NAMALWA (cell line): ENCODE results near the gene TECPR1.

Experiments
- DNase-seq: peaks from one replicate; pipeline ENCODE4 v3.0.0-alpha.2; 2015; ENCODE audit warnings: low spot score

Gene TECPR1

DNA sequence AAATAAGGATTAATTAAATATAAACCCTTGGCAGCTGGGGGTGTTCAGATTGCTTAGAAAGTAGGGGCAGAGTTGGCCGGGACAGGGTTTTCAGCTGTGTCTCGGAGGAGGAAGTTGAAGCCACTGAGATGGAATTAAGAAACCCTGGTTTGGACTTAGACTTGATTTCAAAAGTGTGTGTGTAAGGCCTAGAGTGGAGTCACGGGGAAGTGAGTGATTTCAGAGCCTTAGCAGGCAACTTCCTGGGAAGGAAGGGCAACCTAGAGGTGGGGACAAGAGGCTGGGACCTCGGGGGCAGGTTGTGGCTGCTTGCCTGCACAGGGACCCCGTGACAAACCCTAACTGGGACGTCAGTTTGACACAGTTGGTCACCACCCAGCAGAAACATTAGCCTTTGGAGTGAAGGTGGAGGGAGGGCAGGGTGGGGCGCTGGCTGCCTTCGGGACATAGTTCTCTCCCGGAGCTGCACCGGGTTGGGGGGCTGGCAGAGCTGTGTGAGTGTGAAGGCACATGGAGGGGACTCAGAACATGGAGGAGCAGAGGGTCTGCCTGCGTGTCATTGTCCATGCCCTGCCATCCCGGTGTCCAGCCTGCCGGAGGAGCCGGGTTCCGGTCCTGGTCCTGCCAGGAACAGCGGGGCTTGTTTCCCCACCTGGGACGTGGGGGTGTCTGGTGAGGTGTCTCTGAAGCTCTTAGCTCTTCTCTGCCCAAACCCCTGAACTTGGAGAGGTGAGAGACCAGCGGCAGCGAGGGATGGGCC, 31.3 kb upstream of the TECPR1 start:
- no peak for DNase-seq

- no peak for DNase-seq
These were observed 30.7 kb upstream of the TECPR1 start for GRCh38 chr7:98282703-98283102.

GRCh38 chr7:98281757-98282606, 29.9 kb upstream of the TECPR1 start:
- peak; percentile 50 for DNase-seq

DNA sequence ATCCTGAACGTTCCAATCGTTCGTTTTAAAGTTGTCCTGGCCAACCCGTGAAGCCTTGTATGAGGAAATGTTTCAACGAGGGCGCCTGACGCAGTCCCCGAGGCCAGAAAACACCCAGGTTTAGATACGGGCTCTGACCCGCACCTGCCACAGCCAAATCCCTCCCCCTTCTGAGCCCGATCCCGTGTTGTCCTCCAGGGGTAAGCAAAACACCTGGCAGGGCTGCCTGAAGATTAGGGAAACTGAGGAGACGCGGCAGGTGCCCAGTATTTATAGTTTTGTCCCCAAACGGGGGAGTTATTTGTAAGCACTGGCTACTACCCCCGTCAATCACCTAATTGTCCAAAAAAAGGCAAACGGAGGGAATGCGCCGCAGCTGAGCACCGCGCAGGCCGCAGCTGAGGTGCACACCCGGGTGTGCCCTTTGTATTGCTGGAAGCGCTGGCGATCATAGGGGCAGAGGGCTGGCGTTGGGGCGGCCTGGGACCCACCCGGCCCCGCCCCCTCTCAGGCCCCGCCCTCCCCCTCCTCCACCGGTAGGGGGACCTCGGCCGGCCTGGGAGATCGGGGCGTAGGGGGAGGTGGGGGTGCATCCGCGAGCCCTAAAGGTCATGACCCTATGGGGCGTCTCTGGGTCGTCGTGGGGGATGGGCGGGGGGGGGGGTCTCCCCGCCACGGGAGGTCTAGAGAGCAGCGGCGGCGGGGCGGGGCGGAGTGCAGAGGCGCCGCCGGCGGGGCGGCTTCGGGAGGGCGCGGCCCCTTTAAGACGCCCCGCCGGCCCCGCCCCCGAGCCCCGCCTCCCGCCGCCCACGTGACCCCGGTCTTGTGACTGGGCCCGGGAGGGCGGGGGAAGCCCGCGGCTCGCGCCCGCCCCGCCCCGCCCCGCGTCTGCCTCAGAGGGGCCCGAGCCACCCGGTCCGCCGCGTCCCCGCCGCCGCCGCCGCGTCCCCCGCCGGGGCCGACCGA, 29.0 kb upstream of the TECPR1 start, which contains the start of gene BRI3:
Gene BRI3, plus strand, starts transcription at position 896 of the 966 bp plus-strand sequence. CDS start 110 bp downstream, outside the sequence.
- DNase-seq = peak; percentile 94

DNA sequence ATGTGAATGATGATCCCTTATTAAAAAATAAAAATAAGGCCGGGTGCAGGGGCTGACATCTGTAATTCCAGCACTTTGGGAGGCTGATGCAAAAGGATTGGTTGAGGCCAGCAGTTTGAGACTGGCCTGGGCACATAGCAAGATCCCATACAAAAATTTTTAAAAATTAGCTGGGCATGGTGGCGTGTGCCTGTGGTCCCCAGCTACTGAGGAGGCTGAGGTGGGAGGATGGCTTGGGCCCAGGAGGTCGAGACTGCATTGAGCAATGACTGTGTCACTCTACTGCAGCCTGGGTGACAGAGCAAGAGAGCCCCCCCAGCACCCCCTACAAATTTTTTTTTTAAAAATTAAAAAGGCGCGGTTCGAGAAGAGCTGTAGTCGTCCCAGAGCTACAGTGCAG, 28.3 kb upstream of the TECPR1 start:
- DNase-seq = no peak

DNA sequence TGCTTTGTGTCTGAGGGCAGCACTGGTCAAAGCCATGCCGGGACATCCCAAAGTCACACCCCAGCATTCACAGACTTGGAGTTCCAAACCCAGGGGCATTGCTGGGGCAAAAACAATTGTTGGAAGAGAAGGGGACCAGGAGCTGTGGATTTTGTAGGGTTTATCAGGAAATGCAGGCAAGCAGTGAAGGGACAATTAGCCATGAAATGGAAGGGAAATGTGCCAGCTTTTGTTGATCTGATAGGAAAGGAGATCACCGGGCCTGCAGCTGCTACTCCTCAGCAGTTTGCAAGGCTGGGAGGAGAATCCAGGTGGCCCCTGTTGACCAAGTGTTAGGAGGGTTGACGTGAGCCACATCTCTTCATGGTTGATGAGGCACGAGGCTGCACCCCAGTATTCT, 26.9 kb upstream of the TECPR1 start:
- no peak for DNase-seq

GRCh38 chr7:98278408-98278807, 26.4 kb upstream of the TECPR1 start:
- DNase-seq = no peak

- no peak for DNase-seq
These were observed 24.3 kb upstream of the TECPR1 start for GRCh38 chr7:98276241-98276761.

DNA sequence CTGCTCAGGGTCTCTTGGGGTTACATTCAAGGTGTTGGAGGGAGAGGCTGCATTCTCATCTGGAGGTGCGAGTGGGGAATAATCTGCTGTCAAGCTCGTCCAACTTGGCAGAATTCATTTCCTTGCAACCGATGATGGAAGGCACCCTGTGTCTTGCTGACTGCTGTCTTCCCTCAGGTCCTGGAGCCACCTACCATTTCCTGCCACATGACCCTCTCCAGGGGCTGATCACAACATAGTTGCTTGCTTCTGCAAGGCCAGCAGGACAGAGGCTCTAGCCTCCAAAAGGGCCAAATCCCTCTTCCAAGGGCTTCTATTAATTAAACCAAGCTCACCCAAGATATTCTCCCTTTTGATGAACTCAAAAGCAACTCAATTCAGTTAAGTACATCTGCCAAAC, 15.3 kb upstream of the TECPR1 start:
- no peak for DNase-seq

DNA sequence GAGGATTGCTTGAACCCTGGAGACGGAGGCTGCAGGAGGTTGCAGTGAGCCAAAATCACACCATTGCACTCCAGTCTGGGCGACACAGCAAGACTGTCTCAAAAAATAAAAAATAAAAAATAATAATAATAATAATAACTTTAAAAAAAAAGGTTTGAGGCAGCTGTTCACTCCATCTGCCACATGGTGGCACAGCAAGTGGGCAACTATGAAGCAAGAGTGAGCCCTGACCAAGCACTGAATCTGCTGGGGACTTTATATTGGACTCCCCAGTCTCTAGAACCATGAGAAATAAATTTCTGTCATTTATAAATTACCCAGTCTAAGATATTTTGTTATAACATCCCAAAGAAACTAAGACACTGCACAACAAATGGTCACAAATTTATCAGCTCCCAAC, 14.8 kb upstream of the TECPR1 start:
- peak; percentile 62 for DNase-seq

DNA sequence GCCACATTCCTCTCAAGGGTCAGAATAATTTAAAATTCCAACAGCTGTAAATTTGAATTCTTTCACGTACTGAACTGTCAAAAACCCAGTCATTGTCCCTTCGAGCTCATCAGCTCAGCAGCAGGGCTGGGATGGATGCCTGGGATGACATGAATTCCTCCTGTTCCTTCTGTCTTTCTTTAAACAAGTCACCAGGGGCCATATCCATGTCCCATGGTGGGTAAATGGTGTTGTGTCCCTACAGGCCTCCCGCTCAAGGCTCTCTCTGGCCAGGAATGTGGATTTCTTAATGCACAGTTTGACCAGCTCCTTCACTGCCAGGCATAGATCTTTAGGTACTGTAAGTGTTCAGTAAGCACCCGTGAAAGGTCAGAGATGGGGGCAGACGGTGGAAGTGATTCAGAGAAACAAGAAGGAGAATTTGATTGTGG, 13.8 kb upstream of the TECPR1 start:
- no peak for DNase-seq

DNA sequence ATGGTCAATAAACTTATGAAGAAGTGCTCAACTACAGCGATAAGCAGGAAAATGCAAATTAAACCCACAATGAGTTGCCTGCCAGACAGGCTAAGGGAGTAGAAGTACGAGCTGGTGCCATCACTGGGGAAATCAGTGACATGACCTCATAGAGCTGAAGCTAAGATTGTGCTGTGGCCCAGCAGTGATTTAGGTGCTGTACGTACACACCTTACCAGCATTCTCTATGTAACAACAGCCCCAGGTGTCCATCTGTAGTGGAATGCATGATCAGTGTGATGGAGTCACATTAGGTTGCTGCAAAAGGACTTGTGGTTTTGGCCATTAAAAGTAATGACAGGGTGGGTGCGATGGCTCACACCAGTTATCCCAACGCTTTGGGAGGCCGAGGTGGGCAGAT, 5.7 kb upstream of the TECPR1 start:
- DNase-seq = no peak

DNA sequence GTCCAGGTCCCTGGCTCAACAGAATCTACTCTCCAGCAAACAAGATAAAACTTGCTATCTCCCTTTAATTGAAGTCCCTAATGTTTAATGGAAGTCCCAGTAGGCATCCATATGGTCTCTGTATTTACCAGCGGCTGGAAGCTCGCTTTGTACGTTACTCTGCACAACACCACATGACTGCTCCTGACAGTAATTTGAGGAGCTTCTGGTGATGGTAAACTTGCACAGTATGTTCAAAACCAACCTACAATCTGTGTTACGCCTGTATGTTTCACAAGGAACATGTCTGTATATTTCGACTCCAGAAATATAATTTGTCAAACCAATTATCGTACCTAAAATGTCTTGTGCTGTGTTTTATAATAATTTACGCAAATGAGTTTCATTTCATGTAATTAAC, 4.4 kb upstream of the TECPR1 start:
- no peak for DNase-seq

DNA sequence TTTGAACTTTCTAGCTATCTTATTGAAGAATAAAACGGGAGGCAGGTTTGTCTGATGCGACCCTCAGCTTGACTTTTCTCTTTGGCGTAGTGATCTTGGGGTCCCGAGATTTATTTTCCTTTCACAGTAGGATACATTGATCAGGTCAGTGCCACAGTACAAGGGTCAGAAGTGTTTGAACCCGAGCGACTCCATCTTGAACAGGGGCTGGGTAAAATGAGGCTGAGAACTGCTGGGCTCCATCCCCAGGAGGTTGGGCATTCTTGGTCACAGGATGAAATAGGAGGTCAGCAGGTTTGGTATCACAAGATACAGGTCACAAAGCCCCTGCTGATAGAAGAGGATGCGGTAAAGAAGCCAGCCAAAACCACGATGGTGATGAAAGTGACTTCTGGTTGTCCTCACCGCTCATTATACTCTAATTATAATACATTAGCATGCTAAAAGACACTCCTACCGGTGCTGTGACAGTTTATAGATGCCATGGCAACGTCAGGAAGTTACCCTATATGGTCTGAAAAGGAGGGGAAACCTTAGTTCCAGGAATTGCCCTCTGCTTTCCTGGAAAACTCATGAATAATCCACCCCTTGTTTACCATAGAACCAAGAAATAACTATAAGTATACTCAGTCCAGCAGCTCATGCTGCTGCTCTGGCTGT, 3.0 kb upstream of the TECPR1 start:
- DNase-seq = peak; percentile 72

DNA sequence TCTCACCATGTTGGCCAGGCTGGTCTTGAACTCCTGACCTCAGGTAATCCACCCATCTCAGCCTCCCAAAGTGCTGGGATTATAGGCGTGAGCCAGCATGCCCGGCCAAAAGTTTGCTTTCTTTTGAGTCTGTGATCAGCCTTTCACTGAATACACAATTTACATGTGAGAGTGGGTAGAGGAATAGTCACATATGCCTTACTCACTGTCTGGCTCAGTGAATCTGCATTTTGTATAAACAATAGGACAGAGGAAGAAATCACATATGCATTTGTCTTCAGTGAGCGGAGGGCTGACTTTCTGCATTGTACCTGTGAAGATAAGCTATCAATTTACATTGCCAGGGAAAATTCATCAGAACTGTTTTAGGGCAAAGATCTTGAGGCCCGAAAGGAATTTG, 2.5 kb upstream of the TECPR1 start:
- no peak for DNase-seq

- no peak for DNase-seq
These were observed 508 bp upstream of the TECPR1 start for GRCh38 chr7:98252425-98253054.

GRCh38 chr7:98251231-98251600, 816 bp downstream of the TECPR1 start:
- peak; percentile 86 for DNase-seq

GRCh38 chr7:98250789-98251188, 1.2 kb downstream of the TECPR1 start:
- peak; percentile 81 for DNase-seq

GRCh38 chr7:98249106-98249505, 2.9 kb downstream of the TECPR1 start:
- no peak for DNase-seq

DNA sequence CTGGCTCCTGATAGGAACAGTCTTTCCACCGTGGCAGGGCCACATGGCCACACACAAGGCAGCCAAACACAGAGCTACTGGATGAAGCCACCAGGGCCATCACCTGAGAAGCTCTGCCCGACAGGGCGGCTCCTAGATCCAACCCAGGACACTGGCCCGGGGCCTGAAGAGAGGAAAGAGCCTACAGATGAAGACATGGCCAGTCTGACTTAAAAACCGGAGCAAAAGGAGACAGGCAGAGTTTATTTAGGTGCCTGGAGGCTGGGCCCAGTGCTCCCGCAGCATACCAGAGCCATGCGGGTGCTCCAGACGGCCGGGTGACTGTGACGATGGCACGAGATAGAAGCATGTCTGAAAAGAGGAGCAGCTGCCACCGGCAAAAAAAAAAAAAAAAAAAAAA, 3.9 kb downstream of the TECPR1 start:
- no peak for DNase-seq

GRCh38 chr7:98244871-98245270, 7.2 kb downstream of the TECPR1 start:
- DNase-seq = no peak
